ENCODE results near the gene RAB11FIP4. TPM values are rescaled to one million over a fixed set of nuclear protein-coding genes. Genes with fewer than 3 reads are reported as not detected.
"Not testable (repeated sequence)": the region's sequence is repeated elsewhere in the genome, so short reads cannot be mapped to it uniquely, and the experiment has no call there.

Gene RAB11FIP4, protein sequence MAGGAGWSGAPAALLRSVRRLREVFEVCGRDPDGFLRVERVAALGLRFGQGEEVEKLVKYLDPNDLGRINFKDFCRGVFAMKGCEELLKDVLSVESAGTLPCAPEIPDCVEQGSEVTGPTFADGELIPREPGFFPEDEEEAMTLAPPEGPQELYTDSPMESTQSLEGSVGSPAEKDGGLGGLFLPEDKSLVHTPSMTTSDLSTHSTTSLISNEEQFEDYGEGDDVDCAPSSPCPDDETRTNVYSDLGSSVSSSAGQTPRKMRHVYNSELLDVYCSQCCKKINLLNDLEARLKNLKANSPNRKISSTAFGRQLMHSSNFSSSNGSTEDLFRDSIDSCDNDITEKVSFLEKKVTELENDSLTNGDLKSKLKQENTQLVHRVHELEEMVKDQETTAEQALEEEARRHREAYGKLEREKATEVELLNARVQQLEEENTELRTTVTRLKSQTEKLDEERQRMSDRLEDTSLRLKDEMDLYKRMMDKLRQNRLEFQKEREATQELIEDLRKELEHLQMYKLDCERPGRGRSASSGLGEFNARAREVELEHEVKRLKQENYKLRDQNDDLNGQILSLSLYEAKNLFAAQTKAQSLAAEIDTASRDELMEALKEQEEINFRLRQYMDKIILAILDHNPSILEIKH
- polyA plus RNA-seq (ENCODE audit: insufficient read length in 4 of 4) = 10 to 100 TPM in 3 of 4 donors, 1 to 10 TPM in 1; 1.2 to 16.5 (median 15.0) TPM

DNA sequence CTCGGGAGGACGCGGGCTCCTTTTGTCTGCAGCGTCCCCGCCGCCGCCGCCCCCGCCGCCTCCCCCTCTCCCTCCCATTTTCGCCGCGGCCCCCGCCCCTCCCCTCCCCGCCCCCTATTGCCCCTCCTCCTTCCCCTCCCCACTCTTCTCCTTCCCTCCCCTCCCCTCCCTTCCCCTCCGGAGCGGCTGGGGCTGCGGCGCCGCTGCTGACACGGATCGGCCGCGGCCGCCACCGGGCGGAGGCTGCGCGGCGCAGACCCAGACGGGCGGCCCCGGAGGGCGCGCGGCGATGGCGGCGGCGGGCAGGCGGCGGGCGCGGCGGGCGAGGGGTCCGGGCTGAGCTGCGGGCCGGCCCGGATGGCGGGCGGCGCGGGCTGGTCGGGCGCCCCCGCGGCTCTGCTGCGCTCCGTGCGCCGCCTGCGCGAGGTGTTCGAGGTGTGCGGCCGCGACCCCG lies at the start of gene RAB11FIP4:
Gene RAB11FIP4, plus strand, starts transcription at position 180 of the 454 bp plus-strand sequence. Its CDS starts 178 bp downstream, at position 358.
- peak in 1 of 4 donors; percentile 12 for DNase-seq (ENCODE audit: low read depth in 4 of 4, low spot score in 3 of 4)

DNA sequence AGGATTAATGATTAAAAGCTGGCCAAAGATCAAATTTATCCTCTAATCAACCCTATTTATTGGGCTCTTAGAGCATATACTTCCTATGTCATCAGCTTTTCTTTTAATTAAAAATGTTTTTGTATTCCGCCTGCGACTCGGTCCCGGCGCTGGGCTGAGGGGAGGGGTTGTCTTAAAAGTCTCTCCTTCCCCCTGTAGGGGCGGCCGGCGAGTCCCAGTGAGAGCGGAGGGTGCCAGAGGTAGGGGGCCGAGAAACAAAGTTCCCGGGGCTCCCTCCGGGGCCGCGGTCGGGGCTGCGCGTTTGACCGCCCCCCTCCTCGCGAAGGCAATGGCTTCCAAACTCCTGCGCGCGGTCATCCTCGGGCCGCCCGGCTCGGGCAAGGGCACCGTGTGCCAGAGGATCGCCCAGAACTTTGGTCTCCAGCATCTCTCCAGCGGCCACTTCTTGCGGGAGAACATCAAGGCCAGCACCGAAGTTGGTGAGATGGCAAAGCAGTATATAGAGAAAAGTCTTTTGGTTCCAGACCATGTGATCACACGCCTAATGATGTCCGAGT lies 46.2 kb upstream of the RAB11FIP4 start:
- DNase-seq (ENCODE audit: low read depth in 4 of 4, low spot score in 3 of 4) = not testable (repeated sequence)

DNA sequence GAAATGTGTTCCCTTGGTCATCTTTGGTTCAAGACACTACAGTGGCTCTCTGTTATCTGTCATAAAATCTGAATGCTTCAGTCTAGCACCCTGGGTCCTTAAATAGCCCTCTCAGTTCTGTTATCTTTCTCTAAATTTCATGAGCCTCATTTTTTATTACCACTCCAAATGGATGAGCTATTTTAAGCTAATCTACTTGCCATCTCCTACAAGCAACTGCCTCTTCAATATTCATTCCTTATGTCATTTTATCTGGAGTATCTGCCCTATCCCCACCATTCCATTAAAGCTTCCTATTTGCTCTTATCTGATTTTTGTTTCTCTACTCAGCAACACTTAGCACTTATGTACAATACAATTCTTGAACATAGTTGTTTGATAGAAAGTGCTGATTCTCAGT lies 42.0 kb upstream of the RAB11FIP4 start:
- DNase-seq (ENCODE audit: low read depth in 4 of 4, low spot score in 3 of 4) = no peak

DNA sequence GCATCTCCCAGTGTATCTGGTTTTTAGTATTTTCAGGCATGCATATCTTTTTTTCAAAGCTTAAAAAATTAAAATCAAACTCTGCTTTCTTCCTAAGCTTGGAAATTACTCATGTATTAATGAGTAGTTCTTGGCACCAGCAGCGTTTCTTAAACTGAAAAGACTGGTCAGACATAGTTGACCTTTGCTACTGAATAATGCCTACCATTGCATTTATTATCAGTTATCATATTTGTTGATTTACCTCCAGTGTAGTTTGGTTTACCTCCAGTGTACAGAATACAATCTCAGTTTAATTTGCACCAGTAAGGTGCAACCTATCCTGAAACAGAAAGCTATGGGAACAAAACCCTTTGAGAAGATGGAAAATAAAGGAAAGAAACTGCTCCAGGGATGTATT lies 35.5 kb upstream of the RAB11FIP4 start:
- no peak for DNase-seq (ENCODE audit: low read depth in 4 of 4, low spot score in 3 of 4)

DNA sequence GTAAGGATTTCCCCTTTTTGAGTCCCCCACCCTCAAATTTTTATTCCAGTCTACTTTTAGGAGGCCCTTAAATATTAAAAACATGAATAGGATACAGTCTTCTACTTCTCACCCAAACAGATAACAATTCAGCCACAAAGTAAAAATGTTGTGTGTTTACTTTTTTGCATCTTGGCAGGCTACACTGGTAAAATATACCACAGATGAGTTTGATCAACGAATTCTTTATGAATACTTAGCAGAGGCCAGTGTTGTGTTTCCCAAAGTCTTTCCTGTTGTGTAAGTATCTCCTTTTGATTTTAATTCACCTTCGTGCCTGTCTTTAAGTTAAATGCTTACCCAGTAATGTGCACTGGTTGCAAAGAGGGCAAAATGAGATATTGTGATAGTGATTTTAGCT lies 34.4 kb upstream of the RAB11FIP4 start:
- DNase-seq (ENCODE audit: low read depth in 4 of 4, low spot score in 3 of 4) = no peak

DNA sequence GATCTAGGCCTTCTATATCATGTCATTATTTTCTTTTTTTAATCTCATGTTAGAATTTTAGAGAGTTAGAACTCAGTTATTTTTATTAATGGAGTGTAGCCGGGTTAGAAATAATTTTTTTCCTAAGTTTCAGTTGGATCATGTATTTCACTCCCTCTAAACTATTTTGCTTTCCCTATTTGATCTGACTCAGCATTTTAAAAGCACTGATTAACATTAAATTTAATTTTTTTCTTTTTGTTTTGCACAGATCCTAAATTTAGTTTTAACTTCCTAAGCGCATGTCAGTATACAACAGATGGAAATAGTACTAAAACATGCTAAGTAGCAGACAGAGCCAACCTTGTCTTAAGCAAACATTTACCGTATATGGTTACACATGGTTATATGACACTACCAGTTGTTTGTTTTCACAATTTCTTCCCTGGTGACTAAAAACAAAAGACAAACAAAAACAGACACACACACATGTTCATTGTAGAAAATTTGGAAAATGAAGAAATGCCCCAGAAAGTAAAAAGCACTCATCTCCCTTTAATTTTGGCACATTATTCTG lies 33.6 kb upstream of the RAB11FIP4 start:
- DNase-seq (ENCODE audit: low read depth in 4 of 4, low spot score in 3 of 4) = no peak

DNA sequence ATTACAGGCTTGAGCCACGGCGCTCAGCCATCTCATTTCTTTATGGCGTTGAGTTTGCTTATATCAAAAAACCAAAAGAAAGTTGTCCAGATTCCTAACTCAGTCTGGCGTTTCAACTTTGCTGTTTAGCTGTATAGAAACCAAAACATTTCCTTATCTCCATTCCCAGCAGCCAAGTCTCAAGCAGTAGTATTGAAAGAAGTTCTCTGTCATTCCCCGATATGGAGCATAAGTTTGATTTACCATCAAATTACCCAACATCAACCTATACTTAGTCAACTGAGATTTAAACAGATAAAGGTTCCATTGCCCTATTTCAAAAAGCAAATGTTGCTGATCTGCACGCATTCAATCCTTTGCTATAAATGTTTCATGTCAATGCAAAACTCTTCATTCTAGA lies 27.5 kb upstream of the RAB11FIP4 start:
- no peak for DNase-seq (ENCODE audit: low read depth in 4 of 4, low spot score in 3 of 4)

DNA sequence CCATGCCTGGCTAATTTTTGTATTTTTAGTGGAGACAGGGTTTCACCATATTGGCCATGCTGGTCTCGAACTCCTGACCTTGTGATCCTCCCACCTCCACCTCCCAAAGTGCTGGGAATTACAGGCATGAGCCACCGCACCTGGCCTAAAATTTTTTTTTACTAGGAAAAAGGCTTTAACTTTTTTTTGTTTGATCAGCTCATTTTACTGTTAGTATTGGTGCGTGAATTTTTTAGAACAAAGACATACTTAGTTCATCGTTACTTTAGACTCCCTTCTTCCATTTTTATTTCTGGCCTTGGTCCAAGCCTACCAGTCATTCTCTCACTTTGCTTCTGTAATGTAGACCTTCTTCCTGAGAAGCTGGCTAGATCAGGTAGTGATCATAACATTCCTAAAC lies 25.4 kb upstream of the RAB11FIP4 start:
- no peak for DNase-seq (ENCODE audit: low read depth in 4 of 4, low spot score in 3 of 4)

DNA sequence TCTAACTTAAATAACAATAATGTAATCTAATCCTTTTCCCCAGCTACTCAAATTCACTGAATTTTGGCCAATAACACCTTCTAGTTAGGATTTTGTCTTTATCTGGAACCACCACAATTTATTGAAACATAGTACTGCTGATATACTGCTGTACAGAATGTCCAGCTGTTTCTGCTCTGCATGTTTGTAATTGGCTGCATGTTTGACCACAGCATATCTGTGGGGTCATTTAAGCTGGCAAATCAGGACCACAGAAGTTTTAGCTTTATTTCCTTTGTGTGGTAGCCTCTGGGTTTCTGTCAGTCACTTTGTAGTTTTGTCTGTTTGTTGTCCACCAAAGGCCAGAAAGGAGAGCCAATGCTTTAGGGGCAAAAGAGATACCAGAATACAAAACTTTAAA lies 22.2 kb upstream of the RAB11FIP4 start:
- DNase-seq (ENCODE audit: low read depth in 4 of 4, low spot score in 3 of 4) = no peak

DNA sequence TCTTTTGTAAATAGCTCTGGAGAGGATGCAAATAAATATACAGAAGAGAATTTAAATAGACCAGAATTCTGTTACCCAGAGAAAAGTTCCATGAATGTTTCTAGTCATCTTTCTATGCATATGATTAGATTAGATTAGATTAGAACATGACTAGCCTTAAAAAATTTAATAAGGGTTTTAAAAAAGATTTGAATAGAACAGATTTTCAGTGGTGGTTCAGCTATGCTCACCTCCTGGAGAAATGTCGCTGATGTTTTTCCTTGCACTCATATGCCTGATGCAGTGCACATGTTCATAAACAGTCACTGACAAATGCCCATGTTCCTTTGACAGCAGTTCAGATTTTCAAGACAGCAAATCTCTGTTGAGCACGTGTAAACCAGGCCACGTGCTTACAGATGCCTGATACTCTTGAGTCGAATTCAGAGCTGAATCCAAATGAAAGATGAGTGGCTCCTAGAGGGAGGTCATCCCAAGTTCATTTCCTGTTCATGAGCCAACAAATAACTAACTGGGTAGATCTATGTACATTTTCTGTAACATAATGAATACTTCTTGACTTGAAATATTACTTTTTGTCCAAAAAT lies 19.9 kb upstream of the RAB11FIP4 start:
- DNase-seq (ENCODE audit: low read depth in 4 of 4, low spot score in 3 of 4) = no peak

DNA sequence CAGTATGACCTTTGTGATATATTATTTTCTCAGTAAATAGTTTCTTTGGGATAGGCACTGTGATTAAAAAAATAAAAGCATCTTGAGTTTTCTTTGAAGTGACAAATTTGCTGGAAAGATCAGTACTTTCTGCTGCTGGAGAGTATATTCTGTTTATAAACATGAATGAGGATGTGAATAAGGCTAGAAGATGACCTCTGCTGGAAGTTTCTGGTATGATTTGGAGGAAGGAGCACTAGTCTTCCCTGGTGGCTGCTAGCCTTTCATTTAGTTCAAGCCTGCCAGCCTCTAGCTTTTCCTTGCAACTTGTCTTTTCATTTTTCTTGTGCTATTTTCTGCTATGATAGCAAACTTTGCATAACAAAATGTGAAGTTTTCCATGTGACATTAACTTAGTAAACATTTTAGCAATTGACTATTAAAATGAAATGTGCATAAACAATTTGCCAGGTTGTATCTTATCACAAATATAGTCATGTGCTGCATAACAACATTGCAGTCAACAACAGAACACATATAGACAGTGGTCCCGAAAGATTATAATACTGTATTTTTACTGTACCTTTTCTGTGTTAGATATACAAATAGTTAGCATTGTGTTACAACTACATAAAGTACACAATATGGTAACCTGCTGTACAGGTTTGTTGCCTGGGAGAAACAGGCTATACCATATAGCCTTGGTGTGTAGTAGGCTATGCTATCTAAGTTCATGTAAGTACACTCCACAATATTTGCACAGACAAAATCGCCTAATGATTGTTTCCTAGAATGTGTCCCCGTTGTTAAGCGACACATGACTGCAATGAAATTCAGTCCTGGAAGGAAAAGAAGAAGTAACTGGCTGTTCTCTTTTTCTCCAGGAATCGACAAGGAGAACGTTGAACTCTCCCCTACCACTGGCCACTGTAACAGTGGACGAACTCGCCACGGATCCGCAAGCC lies 18.1 kb upstream of the RAB11FIP4 start:
- no peak for DNase-seq (ENCODE audit: low read depth in 4 of 4, low spot score in 3 of 4)

DNA sequence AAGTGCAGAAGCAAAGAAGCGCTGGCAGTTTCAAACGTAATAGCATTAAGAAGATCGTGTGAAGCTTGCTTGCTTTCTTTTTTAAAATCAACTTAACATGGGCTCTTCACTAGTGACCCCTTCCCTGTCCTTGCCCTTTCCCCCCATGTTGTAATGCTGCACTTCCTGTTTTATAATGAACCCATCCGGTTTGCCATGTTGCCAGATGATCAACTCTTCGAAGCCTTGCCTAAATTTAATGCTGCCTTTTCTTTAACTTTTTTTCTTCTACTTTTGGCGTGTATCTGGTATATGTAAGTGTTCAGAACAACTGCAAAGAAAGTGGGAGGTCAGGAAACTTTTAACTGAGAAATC lies 17.4 kb upstream of the RAB11FIP4 start:
- DNase-seq (ENCODE audit: low read depth in 4 of 4, low spot score in 3 of 4) = no peak

DNA sequence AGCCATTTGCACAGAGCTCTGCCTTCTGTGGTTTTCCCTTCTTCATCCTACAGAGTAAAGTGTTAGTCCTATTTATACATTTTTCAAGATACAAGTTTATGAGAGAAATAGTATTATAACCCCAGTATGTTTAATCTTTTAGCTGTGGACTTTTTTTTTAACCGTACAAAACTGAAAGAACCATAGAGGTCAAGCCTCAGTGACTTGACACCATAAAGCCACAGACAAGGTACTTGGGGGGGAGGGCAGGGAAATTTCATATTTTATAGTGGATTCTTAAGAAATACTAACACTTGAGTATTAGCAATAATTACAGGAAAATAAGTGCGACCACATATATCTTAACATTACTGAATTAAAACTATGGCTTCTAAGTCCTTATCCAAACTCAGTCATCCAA lies 17.0 kb upstream of the RAB11FIP4 start:
- DNase-seq (ENCODE audit: low read depth in 4 of 4, low spot score in 3 of 4) = no peak

DNA sequence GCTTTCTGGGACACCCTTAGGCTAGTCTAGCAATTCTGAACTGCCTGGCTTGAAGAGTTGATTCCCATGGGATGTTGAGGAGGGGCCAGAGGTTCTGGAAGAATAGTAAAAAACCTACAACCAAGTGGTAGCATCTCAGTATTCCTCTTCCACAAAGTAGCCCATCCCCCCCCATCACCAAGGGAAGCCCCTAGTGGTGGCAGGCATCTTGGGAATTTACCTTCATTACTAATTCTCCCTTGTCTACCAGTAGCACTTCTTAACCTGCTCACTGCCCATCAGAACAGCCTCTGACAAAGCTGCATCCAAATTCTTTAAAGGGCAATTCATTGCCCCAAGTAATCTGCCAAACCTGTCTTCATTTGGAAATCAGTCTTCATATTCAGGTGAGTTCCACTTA lies 12.8 kb upstream of the RAB11FIP4 start:
- DNase-seq (ENCODE audit: low read depth in 4 of 4, low spot score in 3 of 4) = no peak

DNA sequence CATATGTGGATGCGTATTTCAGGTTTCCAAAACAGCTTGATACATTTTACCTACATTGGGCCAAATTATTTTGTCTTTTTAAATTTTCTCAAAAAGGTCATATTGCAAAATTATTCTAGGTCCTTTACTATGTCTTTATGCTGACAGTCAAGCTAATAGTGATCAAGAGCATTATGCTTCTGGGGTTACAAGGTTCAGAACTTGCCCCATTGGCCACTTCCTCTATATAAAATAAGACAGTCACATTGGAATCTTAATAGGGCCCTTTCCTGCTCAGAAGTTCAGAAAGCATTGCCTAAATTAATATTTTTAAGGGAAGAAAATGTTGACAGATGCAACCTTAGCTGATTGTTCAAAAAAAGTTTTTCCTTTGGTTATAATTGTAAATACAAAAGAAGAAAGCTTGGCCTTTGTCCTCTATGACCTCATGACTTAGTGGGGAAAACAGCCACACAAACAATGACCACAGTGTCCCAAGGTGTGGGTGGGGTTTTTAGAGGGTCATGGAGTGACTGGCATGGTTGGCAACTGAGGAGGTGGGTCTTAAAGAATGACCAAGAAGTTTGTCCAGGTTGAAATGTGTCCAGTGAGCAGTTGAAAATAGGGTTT lies 11.8 kb upstream of the RAB11FIP4 start:
- no peak for DNase-seq (ENCODE audit: low read depth in 4 of 4, low spot score in 3 of 4)

DNA sequence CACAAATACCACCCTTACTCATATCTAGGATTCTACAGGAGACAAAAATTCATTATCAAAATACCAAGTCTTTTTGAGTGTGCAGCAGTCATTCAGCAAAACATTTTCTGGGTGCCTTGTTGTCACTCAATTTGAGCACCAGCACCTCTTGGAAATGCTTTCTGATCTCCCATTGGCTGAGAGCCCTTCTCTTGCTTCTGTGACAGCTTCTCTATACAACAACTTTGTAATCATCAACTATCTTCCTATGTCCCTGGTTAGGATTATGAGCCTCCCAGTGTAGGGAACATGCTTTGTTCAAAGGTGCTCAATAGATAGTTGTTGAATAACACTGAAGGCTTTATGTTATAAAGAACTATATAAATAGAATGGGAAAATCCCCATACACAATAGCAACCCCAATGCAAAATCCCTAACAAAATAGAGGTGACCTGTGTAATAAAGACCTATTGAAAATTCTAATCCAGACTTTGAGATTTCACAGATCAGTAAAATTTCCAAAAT lies 10.3 kb upstream of the RAB11FIP4 start:
- no peak for DNase-seq (ENCODE audit: low read depth in 4 of 4, low spot score in 3 of 4)

DNA sequence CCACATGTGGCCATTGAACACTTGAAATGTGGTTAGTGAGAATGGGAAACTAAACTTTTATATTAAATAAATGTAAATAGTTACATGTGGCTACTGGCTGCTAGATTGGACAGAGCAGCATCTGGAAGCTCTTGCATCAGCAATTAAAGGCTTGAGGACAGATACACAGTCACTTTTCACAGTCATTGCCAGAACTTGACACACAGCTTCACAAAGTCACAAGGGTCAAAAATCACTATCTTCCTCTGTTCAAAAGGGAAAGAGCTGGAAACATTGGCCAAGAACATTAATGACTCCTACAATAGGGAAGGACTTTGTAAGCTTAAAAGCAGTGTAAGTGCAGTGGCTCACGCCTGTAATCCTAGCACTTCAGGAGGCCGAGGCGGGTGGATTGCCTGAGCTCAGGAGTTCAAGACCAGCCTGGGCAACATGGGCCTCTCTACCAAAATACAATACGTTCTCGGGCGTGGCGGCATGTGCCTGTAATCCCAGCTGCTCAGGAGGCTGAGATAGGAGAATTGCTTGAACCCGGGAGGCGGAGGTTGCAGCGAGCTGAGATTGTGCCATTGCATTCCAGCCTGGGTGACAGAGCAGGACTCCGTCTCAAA lies 8.7 kb upstream of the RAB11FIP4 start:
- DNase-seq (ENCODE audit: low read depth in 4 of 4, low spot score in 3 of 4) = not testable (repeated sequence)

DNA sequence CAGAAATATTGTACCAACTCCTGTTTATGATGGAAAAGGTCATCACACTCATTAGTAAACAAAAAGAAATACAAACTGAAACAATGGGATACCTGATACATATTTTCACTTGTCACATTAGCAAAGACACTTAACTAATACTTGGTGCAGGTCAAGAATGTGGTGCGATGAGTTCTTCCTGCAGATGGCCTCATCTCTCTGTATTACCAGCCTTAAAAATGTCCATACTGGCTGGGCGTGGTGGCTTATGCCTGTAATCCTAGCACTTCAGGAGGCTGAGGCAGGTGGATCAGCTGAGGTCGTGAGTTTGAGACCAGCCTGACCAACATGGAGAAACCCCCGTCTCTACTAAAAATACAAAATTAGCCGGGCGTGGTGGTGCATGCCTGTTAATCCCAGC lies 8.0 kb upstream of the RAB11FIP4 start:
- not testable (repeated sequence) for DNase-seq (ENCODE audit: low read depth in 4 of 4, low spot score in 3 of 4)
